Islet of Langerhans (tissue), 1 donor: ENCODE data around the gene PTPRN.
A peak's percentile ranks its signal among the peaks of the same experiment; 100 is the strongest.
"Not testable (repeated sequence)": the region's sequence is repeated elsewhere in the genome, so short reads cannot be mapped to it uniquely, and the experiment has no call there.

Source experiments
- FAIRE-seq: peaks from one replicate; lab custom pipeline; 2011; peaks lifted over from hg19 to GRCh38; lab: Jason Lieb, UNC

The PTPRN gene

DNA sequence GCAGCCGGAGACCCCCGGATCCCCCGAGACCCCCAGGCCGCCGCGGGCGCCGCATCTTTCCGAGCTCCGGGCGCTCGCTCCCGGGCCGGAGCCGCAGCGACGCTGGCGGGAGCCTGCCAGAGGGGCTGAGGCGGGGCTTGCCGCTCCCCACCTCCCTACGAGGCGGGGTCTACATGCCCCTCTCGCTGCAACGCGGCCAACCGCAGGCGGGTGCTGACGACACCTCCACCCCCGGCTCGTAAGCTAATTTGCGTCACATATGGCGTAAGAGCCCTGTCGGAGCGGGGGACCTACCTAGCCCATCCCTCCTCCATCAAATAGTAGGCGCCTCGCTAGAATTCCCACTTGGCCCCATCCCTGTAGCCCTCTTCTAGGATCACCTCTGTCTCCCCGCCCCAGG lies at the start of gene PTPRN:
Gene PTPRN, minus strand, starts transcription at position 124 of the 400 bp plus-strand sequence. Its CDS starts 69 bp downstream, at position 55.
- peak; percentile 47 for FAIRE-seq

DNA sequence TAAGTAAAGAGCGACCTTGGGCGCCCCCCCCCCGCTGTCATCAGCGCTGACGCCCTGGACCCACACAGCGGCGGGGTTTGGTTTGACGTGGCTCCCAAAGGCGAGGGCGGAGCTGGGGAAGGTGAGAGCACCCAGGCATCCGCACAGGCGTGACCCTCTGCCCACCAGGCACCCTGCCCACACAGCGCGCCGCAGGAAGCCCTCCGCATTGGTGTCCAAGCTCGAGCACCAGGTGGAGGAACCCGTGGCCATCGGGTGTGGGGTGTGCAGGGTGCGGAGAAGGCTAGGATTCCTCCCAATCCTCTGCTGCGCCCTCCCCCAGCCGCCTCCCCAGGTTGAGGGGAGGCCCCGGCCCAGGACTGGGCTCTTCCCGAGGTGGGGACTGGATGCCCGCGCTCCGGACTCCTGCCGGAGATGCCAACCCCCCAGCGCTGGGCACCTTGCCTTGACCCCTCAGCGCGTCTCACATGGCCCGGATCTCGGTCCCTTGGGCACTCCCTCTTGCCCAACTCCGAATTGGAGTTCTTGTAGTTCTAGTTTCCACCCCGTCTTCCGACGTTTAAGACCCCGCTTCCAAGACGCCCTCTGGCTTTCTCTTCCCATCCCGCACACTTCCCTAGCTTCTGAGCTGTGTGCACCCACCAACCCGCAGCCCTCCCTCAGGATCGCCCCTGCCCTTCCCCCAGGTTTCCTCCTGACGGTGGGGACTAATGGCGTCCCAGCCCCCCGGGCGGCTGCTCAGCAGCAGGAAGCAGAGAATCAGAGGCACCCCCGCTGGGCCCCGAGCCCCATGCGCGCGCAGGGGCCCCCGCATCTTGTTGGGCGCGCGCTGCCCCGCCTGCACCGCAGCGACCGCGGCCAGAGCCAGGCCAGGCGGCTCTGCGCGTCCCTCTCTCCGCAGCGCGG lies 49.2 kb upstream of the PTPRN start:
- no peak for FAIRE-seq

DNA sequence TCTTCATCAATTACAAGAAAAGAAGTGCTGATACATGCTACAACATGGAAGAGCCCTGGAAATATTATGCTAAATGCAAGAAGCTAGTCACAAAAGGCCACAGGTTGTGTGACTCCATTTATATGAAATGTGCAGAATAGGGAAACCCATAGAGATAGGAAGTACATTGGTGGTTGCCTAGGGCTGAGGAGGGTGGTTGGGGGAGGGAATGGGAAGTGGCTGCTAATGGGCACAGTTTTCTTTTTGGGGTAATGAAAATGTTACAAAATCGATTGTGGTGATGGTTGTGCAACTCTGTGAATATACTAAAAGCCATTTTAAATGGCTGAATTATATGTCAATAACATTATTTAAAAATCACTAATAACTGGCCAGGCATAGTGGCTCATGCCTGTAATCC lies 47.6 kb upstream of the PTPRN start:
- no peak for FAIRE-seq

DNA sequence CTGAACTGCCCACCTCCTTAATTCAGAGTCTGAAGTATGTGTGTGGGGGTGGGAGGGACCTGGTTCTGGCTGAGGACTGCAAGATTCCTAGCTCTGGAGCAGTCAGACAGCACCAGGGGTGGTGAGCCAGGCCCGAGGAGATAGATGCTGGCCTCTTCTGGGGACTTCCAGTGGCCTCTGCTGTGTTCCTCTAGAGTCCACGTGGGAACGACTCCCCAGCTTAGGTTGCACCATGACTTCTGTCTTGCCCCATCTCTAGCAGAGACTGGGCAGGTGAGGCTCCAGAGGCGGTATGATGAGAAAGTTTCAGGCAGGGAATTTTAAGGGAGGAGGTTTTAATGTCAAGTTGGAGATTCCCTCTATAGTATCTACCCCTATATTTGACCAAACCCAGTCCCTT lies 45.4 kb upstream of the PTPRN start:
- no peak for FAIRE-seq

DNA sequence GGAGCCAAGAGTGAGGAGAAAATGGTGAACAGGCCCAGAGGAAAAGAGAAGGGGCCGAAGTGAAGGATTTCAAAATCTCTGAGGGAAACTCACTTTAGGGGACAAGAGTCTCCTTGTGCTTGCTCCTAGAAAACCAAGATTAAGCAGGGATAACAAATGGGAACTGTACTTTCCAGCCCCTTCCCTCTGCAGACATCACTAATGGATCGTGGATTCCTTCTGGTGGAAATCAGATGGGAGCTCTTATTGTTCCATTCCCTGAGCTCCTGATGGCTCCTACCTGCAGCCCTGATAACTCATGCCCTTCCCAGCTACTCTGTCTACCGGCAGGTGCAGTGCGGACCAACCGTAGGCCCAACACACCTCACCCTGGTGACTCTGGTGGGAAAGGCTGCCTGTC lies 43.9 kb upstream of the PTPRN start:
- no peak for FAIRE-seq

DNA sequence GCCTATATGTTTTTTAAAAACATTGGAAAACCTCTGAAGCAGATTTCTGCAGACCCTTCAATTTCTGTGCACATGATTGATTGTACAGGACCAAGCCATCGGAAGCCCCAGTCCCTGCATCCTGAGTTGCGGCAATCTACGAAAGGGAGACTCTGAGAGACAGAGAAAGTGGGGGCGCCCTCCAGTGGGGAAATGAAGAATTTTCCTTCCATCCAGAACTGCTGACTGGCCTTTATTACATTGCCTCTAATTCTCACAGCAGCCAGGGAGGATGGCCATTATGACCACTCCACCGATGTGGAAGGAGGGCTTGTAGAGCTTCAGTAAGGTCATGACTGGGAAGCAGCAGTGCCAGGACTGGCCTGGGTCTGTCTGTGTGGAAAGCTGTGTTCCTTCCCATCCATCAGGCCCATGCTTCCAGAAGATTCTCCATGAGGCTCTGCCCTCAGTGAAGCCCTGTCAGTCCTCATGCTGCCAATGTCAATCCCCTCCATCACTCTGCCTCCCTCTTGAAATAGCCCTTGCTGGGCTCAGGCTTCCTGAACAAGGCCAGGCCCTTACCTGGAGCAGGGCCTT lies 43.3 kb upstream of the PTPRN start:
- FAIRE-seq, result peak; percentile 94

DNA sequence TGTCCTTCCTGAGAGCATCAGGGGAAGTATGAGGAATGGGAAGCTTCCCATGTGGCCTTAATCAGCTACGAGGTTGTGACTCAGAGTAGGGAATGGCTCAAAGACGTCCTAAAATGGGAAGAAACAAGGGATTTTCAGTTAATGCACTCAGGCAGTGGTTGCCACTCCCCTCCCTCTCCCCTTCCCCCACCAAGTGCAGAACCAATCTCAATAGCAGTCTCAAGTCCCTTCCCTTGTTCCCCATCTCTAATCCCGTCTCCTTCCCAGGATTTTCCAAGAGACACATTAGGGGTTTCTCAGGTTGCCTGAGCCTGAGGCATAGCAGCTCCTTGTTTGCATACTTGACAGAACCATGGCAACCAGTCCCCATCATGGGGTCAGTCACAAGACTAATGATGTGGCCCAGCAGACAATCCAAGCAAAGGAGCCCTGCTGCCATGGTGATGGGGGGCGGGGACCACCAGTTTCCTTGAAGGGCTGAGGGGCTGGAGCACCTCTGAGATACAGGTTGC lies 41.6 kb upstream of the PTPRN start:
- no peak for FAIRE-seq

DNA sequence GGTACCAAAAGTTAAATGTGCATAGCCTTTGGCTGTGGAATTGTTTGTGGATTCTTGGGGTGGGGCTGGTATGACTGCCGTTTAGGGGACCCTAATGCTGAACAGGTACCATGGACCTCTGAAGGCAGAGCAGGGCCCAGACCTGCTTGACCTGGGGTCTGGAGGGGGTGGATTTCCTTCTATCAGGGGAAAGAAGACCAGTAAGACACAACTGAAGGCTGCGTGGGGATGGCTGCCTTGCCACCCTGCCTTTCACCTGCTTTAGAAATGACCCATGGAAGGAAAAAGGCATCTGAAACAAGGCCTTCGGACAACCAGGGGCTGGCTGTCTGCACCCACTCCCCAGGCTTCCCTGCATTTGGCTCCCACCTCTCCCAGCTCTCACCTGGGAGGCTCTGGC lies 41.0 kb upstream of the PTPRN start:
- FAIRE-seq, result no peak

DNA sequence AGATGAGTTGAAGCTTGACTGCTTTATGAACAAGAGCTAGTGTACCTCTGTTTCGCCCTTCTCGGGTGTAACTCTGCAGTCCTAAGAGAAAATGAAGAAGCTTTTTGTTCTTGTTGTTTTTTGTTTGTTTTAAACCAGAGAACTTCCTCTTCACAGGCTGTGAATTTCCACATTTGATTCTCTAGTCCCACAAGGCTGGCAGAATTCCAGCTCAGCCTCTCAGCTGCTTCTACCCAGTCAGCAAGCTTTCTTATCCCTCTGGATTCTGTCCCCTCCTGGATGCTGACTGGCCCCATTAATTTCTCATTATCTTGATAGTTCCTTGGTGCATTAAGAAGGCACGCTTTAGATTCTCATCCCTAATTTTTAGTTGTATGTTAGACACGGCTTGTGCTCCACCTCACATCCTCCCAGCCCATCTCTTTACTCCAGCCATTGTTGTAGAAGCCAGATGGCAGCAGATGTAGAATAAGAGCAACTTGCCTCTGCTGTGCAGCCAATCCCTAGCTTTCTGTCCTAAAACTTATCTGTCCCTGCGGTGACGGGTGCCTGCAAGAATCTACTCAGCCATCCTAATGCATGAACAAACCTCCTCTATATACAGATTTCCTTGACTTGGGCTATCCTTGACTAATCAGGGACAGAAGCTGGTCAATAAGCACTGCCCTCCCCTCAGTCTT lies 35.7 kb upstream of the PTPRN start:
- peak; percentile 68 for FAIRE-seq

DNA sequence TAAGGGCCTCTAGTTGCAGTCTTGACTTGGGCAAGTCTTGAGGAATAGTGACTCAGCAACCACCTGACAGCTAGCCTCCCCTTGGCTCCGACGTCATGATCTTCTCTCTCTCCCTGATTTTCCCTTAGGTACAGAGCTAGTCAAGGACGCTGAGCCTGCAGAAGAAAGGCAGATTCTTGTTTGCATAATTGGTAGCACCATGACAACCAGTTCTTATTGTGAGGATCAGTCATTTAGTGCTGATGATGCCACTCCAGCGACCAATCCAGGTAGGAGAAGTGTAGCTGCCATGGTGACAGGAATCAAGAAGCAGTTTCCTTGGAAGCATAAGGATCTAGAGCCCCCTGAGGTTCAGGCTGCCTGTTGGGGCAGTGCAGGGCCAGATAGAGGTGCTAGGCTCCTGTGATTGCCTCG lies 26.2 kb upstream of the PTPRN start:
- FAIRE-seq, result peak; percentile 86

DNA sequence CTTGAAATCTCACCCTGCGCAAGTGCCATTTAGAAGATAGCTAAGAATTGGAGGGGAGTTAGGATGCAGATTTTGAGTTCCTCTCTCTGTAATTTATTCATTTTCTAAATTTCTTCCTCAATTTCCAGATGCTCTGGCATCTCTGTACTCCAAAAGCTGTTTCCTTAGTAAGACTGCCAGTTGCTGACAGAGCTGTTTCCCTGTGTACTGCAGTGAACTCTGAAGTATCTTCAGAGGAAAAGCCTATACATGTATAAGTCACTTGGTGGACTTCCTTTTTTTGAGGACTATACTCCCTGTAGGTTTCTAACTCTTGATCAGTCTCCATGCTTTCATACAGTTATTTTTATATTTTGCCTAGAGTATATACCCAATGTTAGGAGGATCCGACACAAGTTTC lies 24.9 kb upstream of the PTPRN start:
- no peak for FAIRE-seq

DNA sequence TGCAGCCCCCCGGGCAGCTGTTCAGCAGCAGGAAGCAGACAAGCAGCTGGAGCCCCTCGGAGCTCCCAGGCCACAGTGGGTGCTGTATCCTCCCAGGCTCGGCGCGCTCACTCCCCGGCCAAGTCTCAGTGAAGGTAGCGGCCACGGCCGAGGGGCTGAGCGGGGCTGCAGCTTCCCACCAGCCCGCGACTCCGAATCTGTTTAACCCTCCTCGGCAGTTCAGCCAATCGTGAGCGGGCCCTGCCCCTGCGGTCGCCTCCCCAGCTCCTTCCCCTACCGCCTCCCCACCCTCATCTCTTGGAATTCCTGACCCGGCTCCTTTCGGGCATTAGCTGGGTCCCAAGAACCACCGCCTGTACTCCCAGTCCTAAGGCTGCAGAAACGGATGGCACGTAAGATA lies 23.3 kb upstream of the PTPRN start, which contains the start of gene RESP18:
Gene RESP18, minus strand, starts transcription at position 203 of the 400 bp plus-strand sequence.
- FAIRE-seq, result no peak

DNA sequence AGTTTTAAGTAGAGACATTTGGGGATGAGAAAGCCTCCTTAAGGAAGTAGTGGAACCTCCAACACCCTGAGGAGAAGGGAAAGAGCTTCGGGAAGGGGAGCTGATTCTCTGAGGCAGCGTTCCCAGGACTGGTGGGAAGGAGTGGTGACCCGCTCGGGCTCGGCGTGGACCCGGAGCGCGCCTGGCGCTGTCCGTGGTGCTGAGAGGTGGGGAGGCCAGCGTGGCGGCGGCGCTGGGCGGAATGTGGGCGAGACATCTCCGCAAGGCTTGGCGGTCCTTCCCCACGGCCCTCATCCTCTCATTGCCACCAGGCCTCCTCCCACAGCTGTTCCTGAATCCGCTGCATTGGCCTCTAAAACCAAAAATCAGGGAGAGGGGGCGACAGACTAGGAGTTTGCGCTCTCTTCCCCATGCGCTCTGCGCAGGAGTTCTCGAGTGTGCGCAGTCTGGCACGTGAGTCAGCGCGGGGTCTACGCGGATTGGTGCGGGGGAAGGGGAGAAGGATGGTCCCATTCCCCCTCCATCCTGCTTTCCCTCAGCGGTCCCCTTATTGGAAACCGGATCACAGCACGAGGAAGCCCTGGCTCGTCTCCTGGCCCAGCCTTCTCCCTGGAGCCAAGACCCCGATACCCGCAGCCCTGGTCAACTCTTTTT lies 22.5 kb upstream of the PTPRN start:
- FAIRE-seq, result no peak

DNA sequence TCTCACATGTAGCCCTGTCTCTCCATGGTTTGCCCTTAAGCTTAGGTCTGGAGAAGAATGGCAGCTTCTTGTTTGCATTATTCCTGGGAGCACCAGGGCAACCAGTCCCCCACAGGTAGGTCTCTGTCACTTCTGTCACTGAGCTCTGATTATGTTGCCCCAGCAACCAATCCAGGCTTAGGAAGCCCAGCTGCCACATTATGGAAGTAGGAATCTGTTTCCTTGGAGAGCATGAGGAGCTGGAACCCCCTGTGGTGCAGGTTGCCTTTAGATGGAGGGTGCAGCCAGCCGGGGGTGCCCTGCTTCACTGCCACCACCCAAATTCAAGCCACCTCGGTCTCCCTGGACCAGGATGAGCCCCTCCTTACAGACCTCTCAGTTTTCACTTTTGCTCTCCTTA lies 18.5 kb upstream of the PTPRN start:
- no peak for FAIRE-seq

DNA sequence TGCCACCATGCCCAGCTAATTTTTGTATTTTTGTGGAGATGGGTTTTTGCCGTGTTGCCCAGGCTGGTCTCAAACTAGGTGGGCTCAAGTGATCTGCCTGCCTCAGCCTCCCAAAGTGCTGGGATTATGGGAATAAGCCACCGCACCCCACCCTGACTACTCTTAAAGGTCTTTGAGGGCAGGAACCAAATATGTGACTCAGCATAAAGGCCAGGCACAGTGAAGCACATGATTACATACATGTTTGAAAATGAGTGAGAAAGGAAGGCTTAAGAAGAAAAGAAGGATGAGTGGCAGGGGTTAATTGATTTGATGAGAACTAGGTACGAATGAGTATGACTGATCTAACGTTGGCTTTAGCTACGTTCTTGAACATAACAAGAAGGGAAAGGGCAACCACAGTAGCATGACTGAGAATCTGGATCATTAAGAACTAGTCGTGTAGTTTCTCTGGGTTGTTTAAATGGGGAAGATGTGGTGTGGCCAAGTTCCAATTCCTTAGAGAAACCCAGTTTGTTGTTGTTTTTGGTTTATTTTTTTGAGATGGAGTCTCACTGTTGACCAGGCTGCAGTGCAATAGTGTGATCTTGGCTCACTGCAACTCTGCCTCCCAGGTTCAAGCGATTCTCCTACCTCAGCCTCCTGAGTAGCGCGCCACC lies 16.6 kb upstream of the PTPRN start:
- FAIRE-seq, result no peak

DNA sequence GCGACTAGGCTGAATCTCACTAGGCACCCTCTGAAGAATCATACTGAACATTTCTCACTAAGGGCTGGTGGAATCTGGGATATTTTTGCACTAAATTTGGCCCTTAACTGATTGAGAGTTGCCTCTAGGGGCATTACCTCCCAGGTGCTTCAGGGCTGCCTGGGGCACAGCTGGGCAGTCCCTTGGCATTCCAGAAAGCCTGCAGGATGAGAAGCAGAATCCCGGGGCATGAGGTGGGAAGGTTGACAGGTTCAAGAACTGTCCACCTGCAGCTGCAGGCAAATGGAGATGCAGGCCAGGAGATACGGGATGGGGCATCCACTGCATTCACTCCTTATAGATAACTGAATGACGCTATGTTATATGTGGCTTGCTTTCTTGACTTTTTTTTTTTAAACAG lies 15.9 kb upstream of the PTPRN start:
- FAIRE-seq, result no peak

DNA sequence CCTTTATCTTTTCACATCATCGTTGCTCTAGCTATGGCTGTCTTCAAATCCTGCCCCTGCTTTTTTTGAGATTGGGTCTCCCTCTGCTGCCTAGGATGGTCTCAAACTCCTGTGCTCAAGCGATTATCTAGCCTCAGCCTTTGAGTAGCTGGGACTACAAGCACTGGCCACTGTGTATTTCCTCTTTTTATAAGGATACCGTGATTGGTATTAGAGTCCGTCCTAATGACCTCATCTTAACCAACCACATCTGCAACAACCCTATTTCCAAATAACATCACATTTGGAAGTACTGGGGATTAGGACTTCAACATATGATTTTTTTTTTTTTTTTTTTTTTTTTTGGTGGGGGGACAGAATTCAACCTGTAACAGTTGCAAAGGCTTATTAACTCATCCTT lies 14.2 kb upstream of the PTPRN start:
- no peak for FAIRE-seq

DNA sequence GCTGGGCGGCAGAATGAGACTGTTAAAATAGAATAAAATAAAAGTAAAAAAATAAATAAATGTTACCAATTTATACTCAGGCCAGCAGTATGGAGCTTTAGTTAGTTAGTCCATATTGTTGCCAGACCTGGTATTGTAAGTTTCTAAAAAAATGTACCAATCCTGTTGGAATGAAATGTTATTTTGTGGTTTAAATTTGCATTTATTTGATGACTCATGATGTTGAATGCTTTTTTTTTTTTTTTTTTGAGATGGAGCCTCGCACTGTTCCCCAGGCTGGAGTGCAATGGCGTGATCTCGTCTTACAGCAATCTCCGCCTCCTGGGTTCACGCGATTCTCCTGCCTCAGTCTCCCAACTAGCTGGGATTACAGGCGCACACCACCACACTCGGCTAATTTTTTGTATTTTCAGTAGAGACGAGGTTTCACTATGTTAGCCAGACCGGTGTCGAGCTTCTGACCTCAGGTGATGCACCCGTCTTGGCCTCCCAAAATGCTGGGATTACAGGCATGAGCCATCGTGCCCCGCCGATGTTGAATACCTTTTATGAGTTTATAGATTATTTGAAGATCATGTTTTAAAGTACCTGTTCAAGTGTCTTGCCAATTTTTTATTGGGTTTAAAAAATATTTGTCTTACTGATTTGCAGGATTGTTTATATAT lies 5.7 kb upstream of the PTPRN start:
- no peak for FAIRE-seq

DNA sequence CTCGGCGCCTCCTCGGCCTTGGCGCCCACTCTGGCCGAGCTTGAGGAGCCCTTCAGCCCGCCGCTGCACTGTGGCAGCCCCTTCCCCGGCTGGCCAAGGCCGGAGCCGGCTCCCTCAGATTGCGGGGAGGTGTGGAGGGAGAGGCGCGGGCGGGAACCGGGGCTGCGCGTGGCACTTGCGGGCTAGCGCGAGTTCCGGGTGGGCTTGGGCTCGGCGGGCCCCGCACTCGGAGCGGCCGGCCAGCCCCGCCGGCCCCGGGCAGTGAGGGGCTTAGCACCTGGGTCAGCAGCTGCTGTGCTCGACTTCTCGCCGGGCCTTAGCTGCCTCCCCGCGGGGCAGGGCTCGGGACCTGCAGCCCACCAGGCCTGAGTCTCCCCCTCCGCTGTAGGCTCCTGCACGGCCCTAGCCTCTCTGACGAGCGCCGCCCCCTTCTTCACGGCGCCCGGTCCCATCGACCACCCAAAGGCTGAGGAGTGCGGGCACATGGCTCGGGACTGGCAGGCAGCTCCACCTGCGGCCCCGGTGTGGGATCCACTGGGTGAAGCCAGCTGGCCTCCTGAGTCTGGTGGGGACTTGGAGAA lies 3.6 kb upstream of the PTPRN start:
- FAIRE-seq, result not testable (repeated sequence)

DNA sequence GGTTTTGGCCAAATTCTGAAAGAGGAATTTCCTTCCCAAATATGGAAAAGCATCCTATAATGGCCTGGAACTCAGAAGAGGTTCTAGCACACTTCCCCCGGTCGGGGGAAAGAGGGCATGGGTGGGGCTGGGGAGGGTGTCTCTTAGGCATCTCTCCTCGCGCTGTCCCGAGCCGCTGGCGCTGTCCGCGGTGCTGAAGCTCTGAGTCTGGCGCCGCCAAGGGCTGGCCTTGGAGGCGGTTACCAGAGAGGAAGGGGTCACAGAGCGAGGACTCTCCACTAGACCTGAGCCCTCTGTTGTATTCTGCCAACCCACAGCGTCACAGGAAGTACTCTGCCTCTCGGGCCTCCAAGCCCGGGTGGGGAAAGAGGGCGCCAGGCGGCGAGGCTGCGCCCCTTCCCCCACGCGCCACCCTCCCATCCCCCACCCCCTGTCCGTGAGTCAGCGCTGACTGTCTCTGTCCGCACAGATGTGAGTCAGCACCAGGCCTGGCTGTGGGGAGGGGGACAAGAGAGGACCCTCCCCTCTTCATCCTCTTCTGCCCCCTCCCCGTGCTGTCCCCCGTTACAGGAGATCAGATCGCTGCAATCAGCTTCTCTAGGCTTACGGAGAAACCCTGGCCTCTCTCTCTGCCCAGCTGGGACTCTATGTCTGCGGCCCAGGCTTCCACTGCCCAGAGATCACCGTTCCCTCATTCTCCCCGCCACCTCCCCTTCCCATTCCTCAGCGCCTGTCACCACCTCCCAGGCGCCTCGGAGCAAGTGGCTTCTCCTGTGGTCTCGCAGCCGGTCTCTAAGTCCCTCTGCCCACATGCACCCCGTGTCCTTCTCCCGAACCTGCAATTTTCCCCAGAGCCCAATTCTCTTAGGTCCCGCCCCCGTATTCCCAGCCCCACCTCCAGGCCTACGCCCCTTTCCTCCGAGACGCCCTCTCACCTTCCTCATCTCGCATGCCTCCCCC lies 779 bp downstream of the PTPRN start:
- no peak for FAIRE-seq
